ENCODE data around the gene GSS.

GSS gene

GRCh38 chr20:34955231-34956040 is at the start of gene GSS, which contains the start of gene MYH7B:
Gene GSS, minus strand, starts transcription at chr20:34955806. Its CDS starts 3,954 bp downstream, at chr20:34951852.
Gene MYH7B, plus strand, starts transcription at chr20:34955868. Its CDS starts 22,138 bp downstream, at chr20:34978006.
- DNase-seq, result peak; percentile 92

- no peak for DNase-seq
These were observed 49.3 kb upstream of the GSS start for GRCh38 chr20:35004749-35005462.

DNA sequence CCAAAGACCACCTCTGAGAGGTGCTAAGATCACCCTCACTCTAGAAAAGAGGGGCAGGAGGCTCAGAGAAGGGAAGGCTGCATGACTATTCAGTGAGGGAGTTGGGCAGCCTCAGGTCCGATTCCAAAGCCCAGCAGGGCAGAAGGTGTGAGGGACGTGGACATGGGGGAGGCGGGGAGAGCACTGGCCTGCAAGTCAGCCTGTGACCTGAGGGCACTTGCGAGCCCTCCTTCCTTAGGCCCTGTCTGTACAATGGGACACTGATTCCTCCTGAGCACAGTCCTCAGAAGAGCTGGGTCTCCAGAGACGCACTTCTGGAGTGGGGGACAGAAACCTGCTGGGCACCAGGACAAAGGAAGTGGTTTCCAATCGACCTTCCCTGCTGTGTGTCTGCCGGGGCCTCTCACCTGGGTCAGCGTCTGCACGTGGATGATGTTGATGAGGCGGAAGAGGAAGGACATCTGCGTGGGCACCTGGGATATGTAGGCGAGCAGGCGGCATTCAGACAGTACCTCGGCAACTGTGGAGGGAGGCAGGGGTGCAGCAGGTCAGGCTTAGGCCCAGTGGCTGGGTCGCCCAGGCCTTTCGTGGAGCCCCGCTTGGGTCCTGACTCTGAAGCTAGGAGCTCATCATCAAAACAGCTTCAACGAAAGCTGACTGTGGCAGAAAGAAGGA is 48.6 kb upstream of the GSS start:
- no peak for DNase-seq

DNA sequence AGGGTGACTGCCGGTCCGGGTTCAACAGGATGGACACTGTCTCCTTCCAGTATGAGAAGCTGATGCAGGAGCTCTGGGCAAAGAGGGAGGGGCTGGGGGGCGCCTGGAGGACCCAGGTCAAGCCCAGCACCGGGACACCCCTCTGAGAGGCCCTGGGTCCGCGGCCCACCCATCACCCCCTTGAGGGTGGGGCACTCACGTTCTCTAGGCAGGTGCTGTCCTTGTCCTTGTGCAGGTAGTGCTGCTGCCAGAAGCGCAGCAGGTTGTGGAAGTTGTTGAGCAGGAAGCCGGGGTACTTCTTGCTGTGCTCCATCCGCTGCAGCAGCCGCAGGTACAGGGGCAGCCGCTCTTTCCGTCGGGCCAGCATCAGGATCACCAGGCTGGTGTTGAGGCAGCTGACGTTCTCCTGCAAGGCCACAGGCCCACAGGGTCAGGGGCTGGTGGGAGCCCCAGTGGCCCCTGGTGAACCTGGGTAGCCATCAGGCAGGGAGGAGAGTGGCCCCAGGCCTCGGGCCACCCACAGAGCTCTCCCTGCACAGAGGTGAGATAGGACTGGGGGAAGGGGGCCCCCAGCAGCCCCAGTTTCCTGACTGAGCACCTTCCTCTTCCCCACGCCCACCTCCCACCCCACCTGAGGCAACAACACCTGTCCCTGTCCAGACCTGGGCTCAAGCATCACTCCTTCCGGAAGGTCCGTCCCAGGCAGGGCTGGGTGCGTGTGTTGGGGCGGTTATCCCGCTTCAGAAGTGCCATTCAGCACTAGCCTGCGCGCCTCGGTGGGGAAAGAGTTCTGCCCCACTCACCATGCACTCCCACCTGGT is 47.8 kb upstream of the GSS start:
- DNase-seq, result no peak

GRCh38 chr20:35002426-35003210 is 47.0 kb upstream of the GSS start:
- no peak for DNase-seq

DNA sequence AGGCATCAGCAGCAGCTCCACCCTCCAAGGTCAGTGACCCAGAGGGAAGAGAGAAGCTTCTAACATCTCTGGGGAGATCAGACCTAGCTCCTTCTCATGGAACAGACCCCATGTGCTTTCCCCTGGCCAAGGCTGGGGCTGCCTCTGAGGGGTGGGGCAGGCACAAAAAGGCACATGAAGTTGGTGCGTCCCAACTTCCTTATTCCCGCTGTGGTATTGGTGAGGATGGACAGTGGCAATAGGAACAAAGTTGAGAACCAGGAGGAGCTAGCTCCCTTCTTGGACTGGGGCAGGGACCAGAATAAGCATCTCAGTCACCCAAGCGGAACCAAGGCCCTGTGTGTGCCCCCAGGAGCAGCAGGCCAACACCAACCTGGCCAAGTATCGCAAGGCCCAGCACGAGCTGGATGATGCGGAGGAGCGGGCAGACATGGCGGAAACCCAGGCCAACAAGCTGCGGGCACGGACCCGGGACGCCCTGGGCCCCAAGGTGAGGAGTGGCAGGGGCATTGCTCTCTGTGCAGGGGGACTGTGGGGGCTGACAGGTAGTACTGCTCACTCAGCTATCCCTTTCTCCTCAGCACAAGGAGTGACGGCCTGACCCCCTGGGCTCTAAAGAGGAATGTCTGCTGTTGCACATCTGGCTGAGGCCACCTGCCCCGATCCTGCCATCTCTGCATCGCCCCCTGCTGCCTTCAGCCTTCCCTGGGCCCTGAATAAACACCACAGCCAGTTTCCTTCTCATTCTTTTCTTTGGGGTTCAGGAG is 46.2 kb upstream of the GSS start:
- no peak for DNase-seq

DNA sequence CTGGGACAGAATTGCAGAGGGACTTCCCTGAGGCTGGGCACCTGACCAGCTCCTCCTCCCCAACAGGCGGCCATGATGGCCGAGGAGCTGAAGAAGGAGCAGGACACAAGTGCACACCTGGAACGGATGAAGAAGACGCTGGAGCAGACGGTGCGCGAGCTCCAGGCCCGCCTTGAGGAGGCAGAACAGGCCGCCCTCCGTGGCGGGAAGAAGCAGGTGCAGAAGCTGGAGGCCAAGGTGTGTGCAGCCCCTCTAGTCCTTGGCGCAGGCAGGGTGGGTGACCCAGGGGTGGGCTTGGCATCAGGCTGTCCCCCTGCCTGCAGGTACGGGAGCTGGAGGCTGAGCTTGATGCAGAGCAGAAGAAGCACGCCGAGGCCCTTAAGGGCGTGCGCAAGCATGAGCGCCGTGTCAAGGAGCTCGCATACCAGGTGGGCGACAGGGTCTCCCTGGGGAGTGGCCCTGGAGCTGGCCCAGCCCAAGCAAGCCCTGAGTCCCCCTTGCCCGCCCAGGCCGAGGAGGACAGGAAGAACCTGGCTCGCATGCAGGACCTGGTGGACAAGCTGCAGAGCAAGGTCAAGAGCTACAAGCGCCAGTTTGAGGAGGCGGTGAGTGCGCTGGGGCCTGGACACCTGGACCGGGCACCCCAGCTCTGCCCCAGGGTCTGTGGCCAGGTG is 45.5 kb upstream of the GSS start:
- no peak for DNase-seq

DNA sequence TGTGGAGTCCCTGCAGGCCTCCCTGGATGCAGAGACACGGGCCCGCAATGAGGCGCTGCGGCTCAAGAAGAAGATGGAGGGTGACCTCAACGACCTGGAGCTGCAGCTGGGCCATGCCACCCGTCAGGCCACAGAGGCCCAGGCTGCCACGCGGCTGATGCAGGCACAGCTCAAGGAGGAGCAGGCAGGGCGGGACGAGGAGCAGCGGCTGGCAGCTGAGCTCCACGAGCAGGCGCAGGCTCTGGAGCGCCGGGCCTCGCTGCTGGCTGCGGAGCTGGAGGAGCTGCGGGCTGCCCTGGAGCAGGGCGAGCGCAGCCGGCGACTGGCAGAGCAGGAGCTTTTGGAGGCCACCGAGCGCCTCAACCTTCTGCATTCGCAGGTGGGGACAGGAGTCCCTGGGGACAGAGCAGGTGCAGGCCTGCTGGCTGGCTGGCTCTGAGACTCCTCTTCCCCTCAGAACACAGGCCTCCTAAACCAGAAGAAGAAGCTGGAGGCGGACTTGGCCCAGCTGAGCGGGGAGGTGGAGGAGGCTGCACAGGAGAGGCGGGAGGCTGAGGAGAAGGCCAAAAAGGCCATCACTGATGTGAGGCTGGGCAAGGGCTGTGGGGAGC is 44.8 kb upstream of the GSS start:
- DNase-seq, result no peak

DNA sequence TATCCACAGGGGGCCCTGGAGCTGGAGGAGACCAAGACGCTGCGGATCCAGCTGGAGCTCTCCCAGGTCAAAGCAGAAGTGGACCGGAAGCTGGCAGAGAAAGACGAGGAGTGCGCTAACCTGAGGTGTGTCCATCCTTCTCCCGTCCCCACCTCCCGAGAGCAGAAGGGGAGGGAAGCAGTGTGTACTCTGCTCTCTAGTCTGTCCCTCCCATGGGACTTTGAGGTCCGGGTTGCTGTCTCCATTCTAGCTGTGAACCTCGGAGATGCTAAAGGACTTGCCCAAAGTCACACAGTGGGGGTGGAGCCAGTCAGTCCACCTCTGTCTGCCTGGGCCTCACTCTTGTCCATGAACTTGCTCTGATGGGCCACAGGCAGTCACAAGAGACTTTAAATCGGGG is 44.2 kb upstream of the GSS start:
- DNase-seq, result no peak

DNA sequence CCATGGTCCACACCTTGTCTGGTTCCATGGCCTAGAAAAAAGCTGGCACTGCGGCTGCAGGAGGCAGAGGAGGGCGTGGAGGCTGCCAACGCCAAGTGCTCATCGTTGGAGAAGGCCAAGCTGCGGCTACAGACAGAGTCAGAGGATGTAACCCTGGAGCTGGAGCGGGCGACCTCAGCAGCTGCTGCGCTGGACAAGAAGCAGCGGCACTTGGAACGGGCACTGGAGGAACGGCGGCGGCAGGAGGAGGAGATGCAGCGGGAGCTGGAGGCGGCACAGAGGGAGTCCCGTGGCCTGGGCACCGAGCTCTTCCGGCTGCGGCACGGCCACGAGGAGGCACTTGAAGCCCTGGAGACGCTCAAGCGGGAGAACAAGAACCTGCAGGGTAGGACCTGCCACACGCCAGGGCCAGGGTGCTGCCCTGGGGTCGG is 43.4 kb upstream of the GSS start:
- no peak for DNase-seq

DNA sequence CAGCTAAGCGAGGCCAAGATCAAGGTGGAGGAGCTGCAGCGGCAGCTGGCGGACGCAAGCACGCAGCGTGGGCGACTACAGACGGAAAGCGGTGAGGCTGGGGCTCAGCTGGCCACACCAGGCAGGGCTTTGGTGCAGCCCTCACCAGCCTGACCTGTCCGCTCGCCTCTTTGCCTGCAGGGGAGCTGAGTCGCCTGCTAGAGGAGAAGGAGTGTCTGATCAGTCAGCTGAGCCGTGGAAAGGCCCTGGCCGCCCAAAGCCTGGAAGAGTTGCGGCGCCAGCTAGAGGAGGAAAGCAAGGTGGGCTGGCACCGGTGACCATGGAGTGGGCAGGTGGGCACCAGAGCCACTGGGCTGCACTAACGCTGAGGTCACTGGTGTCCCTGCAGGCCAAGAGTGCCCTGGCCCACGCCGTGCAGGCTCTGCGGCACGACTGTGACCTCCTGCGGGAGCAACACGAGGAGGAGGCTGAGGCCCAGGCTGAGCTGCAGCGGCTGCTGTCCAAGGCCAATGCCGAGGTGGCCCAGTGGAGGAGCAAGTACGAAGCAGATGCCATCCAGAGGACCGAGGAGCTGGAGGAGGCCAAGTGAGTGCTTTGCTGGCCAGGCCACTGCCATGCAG is 42.8 kb upstream of the GSS start:
- DNase-seq, result no peak

GRCh38 chr20:34997774-34998173 is 42.2 kb upstream of the GSS start:
- DNase-seq, result no peak

DNA sequence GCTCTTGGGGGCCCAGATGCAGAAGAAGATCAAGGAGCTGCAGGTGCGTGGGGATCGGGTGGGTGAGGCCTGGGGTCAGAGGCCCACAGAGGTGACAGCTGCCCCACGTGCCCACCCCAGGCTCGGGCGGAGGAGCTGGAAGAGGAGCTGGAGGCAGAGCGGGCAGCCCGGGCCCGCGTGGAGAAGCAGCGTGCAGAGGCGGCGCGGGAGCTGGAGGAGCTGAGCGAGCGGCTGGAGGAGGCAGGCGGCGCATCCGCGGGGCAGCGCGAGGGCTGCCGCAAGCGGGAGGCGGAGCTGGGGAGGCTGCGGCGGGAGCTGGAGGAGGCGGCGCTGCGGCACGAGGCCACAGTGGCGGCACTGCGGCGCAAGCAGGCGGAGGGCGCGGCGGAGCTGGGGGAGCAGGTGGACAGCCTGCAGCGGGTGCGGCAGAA is 41.5 kb upstream of the GSS start:
- DNase-seq, result no peak

DNA sequence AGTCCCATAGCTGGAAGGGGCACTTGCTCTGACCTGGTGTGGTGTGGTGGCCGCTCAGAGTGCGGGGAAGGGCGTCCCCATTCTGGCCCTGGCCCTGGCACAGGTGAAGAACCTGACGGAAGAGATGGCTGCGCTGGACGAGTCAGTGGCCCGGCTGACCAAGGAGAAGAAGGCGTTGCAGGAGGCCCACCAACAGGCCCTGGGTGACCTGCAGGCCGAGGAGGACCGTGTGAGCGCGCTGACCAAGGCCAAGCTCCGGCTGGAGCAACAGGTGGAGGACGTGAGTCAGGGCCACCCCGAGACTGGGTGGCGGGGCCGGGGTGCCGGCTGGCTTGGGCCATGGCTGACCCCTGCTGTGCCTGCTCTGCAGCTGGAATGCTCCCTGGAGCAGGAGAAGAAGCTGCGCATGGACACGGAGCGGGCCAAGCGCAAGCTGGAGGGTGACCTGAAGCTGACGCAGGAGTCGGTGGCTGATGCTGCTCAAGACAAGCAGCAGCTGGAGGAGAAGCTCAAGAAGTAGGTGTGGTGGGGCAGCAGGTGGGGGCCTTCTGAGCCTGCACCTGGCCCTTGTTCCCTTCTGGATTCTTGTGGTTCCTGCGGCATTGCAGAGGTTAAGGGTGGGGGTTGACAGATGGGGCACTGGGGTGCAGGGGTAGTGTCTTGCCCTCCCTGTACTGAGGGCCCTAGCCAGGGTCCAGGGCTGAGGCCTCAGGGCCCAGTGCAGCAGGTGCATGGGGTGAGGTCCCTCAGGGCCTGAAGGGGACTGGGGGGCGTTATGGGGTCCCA is 40.8 kb upstream of the GSS start:
- DNase-seq, result no peak

- no peak for DNase-seq
These were observed 40.1 kb upstream of the GSS start for GRCh38 chr20:34995696-34996095.

GRCh38 chr20:34995192-34995591 is 39.6 kb upstream of the GSS start:
- no peak for DNase-seq

GRCh38 chr20:34994509-34995131 is 39.0 kb upstream of the GSS start:
- DNase-seq, result no peak

DNA sequence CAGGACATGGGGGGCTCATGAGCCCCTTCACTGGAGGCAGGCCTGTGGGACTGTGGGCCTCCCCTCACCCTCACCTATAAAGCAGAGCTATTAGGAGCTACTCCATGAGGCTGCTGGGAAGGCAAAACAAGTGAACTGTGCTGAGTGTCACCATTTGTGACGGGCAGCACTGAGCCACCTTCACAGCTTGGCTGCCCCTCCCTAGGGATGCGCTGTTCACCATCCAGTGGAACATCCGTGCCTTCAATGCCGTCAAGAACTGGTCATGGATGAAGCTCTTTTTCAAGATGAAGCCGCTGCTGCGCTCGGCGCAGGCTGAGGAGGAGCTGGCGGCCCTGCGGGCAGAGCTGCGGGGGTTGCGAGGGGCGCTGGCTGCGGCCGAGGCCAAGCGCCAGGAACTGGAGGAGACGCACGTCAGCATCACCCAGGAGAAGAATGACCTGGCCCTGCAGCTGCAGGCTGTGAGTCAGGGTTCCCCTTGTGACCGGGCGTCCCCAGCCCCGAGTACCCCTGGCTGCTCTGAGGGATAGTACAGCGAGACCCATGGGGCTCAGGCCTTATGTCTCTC is 38.4 kb upstream of the GSS start:
- DNase-seq, result no peak

Data from inflammatory macrophage treated with lipopolysaccharide for 4 hours (primary cell).